ENCODE measurements around the gene MUC5AC.
"Not testable (repeated sequence)": the region's sequence is repeated elsewhere in the genome, so short reads cannot be mapped to it uniquely, and the experiment has no call there.

Gene MUC5AC

DNA sequence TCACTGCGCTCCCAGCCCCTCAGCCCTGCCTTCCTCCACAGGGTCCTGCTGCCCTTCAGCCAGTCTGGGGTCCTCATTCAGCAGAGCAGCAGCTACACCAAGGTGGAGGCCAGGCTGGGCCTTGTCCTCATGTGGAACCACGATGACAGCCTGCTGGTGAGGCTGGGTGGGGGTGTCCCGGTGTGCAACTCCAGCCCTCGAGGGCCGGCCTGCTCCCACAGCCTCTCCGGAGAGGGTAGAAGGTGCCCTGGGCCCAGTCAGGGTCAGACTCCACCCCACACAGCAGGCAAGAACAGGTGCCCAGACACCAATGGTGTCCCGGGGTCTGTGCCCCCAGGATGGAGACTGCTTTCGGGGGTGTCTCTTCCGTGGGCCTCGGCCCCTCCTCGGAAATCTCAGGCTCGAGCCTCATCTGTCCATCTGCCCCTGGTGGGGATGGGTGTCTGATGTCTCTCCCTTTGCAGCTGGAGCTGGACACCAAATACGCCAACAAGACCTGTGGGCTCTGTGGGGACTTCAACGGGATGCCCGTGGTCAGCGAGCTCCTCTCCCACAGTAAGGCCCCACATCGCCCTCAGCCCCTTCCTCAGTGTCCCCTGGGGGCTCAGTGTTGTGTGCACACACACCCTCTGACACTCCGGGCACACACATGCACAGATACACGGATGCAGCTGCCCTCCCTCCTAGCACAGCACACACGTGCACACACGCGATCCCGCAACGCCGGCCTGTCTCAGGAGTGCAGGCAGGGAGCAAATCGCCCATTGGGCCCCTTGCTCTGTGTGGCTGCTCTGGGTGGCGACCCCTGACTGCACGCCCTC, 4.9 kb downstream of the MUC5AC start:
- no peak for DNase-seq

DNA sequence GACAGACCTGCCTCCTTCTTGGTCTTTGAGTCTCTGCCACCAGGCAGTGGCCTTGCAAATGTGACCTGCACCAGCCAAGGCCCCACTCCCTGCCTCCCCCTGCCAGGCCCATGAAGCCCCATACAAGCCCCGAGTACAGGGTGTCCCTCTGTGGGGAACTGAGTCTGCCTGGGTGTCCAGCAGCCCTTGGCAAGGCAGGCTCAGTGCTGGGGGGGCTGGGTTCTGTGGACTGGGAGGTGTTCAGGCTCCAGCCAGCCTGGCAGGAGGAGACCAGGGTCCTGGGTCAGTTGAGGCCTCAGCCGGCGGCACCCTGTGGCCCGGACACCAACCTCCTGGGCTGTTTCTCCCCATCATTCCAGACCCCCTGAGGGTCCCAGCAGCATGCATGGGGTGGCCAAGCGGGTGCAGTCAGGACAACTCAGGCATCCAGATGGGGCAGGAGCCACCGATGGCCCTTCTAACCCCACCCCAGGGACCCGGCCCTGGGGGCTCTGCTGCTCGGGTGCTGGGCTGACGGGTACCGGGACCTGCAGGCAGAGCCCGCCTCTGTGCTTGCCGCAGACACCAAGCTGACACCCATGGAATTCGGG, 5.7 kb downstream of the MUC5AC start:
- no peak for DNase-seq

DNA sequence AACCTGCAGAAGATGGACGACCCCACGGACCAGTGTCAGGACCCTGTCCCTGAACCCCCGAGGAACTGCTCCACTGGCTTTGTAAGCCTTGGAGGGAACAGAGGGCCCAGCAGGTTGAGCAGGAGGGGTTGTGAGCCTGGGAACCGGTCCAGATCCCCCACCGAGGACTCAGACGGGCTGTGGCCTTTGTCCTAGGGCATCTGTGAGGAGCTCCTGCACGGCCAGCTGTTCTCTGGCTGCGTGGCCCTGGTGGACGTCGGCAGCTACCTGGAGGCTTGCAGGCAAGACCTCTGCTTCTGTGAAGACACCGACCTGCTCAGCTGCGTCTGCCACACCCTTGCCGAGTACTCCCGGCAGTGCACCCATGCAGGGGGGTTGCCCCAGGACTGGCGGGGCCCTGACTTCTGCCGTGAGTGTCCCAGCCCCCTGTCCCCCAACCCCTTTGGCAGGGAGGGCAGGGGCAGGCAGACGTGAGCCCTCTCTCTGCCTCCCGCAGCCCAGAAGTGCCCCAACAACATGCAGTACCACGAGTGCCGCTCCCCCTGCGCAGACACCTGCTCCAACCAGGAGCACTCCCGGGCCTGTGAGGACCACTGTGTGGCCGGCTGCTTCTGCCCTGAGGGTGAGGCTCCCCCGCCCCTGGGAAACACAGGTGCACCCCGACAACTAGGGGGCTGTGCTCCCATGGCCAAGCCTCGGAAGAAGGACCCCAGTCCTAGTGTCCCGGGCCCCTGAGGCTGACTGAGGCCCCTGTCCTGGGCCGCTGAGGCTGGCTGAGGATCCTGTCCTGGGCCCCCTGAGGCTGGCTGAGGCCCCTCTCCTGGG, 6.4 kb downstream of the MUC5AC start:
- no peak for DNase-seq

DNA sequence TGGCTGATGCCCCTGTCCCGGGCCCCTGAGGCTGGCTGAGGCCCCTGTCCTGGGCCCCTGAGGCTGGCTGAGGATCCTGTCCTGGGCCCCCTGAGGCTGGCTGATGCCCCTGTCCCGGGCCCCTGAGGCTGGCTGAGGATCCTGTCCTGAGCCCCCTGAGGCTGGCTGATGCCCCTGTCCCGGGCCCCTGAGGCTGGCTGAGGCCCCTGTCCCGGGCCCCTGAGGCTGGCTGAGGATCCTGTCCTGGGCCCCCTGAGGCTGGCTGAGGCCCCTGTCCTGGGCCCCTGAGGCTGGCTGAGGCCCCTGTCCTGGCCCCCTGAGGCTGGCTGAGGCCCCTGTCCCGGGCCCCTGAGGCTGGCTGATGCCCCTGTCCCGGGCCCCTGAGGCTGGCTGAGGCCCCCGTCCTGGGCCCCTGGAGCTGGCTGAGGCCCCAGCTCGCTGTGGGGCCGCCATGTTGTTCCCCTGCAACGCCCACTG, 7.1 kb downstream of the MUC5AC start:
- DNase-seq: not testable (repeated sequence)

DNA sequence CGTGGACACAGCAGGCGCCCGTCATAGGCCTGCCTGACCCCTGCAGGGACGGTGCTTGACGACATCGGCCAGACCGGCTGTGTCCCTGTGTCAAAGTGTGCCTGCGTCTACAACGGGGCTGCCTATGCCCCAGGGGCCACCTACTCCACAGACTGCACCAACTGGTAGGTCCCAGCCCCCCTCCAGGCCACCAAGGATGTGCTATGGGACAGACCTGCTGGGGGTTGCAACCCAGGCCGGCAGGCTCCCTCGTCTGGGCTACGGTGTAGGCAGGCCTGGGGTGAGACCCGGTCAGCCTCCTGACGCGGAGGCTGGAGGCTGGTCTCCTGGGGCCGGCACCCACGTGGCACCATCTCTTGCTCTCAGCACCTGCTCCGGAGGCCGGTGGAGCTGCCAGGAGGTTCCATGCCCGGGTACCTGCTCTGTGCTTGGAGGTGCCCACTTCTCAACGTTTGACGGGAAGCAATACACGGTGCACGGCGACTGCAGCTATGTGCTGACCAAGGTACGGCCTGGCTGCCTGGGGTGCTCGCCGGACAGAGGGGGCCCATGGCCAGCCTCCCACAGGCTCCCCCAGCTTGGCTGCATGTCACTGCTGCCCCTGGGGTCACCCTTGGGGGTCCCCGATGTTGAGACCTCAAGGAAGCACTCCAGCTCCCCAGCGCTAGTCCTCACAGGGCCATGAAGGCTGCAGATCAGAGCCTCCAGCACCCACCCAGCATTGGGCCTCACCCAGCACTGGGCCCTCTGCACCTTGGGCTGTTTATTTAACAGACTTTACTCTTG, 7.7 kb downstream of the MUC5AC start:
- DNase-seq: no peak

- DNase-seq: no peak
Measured at GRCh38 chr11:1167256-1167655, 9.5 kb downstream of the MUC5AC start.

- DNase-seq: no peak
Measured at GRCh38 chr11:1167751-1168231, 10.0 kb downstream of the MUC5AC start.

DNA sequence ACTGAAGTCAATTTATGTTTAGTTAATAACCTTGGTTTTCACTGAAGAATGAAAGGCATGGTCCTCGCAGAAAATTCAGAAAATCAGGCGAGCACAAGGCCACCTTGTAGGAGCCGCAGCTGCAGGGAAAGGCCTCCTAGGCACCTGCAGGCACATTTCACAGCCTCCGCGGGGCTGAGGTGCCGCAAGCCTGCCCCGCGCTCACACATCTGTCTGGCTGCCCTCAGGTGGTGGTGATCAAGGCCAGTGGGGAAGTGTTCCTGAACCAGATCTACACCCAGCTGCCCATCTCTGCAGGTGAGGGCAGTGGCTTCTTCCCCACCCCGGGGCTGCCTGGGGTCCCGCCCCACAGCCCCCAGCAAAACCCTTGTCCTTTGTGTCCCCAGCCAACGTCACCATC, 10.5 kb downstream of the MUC5AC start:
- DNase-seq: no peak

DNA sequence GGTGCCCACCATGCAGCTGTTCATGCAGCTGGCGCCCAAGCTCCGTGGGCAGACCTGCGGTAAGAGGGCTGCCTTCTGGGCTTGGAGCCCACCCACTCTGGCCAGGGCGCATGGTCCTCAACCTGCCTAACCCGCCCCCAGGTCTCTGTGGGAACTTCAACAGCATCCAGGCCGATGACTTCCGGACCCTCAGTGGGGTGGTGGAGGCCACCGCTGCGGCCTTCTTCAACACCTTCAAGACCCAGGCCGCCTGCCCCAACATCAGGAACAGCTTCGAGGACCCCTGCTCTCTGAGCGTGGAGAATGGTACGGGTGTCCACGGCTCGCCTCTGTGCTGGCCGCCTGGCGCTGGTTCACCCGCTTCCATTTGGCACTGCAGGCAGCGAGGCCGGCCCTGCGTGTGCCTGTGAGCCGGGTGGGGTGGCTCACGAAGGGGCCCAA, 11.0 kb downstream of the MUC5AC start:
- DNase-seq: no peak

GRCh38 chr11:1171223-1171984, 13.7 kb downstream of the MUC5AC start:
- DNase-seq: no peak

DNA sequence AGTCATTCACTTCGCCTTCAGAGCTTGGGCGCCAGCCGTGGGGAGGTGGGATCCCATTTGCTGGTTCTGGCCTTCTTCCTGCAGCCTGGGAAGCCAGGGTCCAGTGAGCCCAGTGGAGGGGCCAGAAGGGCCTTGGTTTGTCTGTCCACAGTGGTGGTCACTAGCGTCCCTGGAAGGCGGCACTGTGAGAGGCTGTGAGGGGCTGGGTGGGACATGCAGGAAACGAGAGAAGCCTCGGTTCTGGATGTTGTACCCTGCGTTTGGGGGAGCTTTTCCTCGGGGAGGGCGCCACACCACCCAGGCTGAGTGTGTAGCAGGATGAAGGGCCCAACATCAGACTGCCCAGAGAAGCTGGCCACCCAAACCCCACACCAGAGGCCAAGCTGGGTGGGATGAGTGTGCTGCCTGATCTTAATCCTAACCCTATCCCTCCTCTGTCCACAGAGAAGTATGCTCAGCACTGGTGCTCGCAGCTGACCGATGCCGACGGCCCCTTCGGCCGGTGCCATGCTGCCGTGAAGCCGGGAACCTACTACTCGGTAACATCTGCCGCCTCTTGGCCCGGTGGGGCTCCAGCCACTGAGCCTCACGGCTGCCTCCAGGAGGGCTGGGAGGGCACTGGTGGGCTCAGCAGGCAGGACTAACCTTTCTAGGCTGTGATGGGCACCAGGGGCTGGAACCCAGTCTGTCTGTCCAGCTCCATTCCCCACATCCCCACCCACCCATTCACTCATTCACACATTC, 14.4 kb downstream of the MUC5AC start:
- DNase-seq: no peak

- no peak for DNase-seq
Measured at GRCh38 chr11:1172729-1173117, 15.0 kb downstream of the MUC5AC start.

DNA sequence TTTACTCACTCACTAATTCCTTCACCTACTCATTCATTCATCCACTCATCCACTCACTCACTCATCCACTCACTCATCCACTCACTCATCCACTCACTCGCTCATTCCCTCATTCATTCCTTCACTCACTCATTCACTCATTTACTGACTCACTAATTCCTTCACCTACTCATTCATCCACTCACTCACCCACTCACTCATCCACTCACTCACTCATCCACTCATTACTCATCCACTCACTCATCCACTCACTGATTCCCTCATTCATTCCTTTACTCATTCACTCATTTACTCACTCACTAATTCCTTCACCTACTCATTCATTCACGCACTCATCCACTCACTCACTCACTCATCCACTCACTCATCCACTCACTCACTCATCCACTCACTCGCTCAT, 15.6 kb downstream of the MUC5AC start:
- DNase-seq: not testable (repeated sequence)

GRCh38 chr11:1174441-1175370, 17.0 kb downstream of the MUC5AC start:
- no peak for DNase-seq

GRCh38 chr11:1175461-1176223, 17.9 kb downstream of the MUC5AC start:
- DNase-seq: no peak

DNA sequence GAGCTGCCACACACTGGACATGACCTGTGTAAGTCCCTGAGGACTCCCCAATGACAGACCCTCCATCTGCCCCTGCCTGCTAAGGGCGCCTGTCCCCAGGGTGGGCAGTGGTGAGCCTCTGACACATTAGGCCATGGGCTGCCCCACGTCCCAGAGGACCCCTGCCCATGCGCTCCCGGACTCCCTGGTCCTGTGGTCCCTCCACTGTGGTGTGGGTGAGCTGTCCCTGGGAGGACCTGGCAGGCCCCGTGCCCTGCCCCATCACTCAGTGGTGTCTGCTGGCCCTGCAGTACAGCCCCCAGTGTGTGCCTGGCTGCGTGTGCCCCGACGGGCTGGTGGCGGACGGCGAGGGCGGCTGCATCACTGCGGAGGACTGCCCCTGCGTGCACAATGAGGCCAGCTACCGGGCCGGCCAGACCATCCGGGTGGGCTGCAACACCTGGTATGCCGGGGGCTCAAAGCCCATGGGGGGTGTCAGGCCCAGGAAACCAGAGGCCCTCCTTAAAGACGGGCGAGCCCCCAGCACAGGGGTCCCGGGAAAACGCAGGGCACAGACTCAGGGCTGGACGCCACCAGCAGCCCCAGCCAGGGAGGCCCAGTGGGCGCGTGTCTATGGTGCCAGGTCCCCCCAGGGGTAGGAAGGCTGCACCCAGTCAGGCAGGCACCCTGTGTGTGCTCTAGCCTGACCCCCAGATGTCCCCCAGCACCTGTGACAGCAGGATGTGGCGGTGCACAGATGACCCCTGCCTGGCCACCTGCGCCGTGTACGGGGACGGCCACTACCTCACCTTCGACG, 18.7 kb downstream of the MUC5AC start:
- no peak for DNase-seq

GRCh38 chr11:1177020-1177770, 19.4 kb downstream of the MUC5AC start:
- no peak for DNase-seq

DNA sequence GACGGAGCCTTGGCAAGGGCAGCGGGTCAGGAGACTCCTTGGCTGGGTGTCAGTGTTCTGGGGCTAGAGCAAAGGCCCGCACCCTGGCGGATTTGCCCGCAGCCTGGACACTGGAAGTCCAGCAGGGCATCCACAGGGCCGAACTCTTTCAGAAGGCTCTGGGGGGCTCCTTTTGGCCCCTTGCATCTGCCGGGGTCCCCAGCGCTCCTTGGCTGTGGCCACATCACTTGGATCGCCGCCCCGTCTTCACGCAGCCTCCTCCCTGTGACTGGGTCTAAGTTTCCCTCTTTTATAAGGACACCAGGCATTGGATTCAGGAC, 20.0 kb downstream of the MUC5AC start:
- DNase-seq: no peak

All from activated CD4-positive, alpha-beta T cell treated with anti-CD3 and anti-CD28 coated beads for 1 hour (primary cell).